GM21528 (cell line): ENCODE measurements around the gene PRRC2C.
"Not testable (repeated sequence)": the region's sequence is repeated elsewhere in the genome, so short reads cannot be mapped to it uniquely, and the experiment has no call there.

Source experiments
- ATAC-seq: cut with Tn5 transposase; IDR thresholded peaks from one replicate; pipeline ENCODE4 v1.9.1; 2021; ENCODE audit warnings: mild to moderate bottlenecking, moderate library complexity; ENCODE audit not compliant: unreplicated experiment, low FRiP score

PRRC2C gene

DNA sequence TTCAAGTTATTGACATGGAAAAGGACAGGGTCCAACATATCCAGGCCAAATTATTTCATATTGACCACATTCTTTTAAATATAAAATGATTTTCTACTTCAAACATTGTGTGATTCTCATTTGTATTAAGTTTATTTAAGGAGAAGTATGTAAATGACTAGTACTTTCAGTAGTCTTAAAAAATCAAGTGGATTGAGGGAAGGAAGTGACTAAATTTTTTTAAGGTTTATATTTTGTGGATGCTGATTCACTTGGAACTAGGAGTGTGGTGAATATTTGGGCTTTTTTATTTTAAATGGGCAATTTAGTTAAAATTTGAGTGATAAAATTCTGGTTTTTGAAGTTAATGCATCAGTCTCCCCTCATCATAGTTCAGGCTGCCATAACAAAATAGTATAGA is 10.1 kb downstream of the PRRC2C start:
- ATAC-seq = no peak

DNA sequence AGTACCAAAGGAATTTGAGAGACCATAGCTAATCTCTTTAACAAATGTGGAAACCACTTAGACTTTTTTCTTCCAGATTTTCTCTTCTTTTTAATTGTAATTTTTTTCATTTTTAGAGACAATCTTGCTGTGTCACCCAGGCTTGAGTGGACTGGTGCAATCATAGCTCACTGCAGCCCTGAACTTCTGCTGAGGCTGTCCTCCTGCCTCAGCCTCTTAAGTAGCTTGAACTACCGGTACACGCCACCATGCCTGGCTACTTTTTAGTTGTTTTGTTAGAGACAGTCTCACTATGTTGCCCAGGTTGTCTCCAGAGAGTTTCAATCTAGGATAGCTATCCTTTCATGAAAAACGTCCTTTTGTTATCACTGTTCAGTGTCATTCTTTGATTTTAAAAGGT is 15.0 kb downstream of the PRRC2C start:
- ATAC-seq = no peak

DNA sequence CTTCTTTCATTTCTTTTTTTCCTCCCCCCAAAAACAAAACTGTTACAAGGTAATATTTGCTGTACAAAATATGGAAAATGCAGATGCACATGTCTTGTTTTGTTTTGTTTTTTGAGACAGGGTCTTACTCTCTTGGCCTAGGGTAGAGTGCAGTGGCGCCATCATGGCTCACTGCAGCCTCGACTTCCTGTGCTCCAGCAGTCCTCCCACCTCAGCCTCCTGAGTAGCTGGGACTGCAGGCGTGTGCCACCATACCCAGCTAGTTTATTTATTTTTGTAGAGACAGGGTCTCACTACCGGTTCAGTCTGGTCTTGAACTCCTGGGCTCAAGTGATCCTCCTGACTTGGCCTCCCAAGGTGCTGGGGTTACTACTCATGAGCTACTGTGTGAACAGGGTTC is 15.5 kb downstream of the PRRC2C start:
- no peak for ATAC-seq

GRCh38 chr1:171501305-171502024 is 16.1 kb downstream of the PRRC2C start:
- no peak for ATAC-seq

GRCh38 chr1:171506525-171507304 is 21.4 kb downstream of the PRRC2C start:
- no peak for ATAC-seq

- ATAC-seq = no peak
Observed at GRCh38 chr1:171507435-171507834, 22.1 kb downstream of the PRRC2C start.

GRCh38 chr1:171509191-171509590 is 23.9 kb downstream of the PRRC2C start:
- no peak for ATAC-seq

- ATAC-seq = no peak
Observed at GRCh38 chr1:171513743-171514142, 28.4 kb downstream of the PRRC2C start.

DNA sequence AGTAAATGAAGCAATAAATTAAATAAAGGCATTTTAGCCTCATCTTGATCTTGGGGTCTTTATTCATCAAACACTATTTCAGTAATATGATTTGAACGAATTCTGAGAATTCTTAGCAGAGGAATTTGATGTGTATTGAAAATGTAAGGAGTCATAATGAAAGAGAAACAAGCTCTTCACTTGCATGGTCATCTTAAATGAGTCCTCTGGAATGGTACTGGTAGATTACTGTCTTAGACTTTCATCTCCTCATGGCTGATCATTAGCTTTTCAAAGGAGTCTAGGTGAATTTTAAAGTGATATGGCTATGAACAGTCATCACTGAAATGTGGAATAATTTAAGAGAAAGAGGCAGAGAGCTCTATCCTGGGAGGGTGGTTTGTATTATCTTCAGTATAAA is 30.0 kb downstream of the PRRC2C start:
- ATAC-seq = no peak

DNA sequence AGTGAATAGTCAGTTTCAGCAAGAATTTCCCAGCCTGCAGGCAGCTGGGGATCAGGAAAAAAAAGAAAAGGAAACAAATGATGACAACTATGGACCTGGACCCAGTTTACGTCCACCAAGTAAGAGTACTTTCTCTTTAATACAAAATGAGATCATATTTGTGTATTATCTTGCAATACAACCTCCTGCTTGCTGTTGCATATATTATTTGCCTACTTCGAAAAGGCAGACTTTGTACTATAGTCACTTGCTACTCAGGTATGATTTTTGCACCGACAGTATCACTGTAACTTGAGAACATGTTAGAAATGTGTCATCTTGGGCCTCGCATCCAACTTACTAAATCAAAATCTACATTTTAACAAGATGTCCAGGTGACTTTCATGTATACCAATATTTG is 30.4 kb downstream of the PRRC2C start:
- no peak for ATAC-seq

DNA sequence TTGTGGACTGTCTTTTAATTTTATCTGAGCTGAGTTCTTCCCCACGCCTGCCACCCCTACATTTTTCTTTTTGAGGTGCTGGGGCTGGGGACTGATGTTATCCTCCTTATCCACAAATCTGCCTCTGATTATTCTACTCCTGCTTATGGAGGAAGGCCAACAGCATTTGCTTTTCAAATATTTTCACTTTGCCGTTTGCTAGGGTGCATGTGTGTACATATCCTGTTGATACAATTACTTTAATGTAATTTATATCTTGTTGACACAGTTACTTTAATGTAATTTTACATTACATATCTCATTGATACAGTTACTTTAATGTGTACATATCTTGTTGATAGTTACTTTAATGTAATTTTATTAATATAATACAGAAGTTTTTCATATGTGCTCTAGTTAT is 36.2 kb downstream of the PRRC2C start:
- ATAC-seq = no peak

DNA sequence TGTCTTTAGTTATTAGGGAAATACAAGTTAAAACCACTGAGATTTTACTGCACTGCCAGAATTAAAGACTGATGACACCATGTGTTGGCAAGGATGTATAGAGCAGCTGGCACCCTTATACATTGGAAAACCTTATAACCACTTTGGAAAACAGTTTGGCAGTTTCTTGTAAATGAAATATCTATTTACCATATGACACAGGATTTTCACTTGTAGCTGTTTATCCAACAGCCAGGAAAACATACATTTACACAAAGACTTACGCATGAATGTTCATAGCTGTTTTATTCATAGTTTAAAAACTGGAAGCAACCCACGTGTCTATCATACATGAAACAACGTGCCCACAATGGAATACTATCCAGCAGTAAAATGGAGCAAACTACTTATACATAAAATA is 45.3 kb downstream of the PRRC2C start:
- ATAC-seq = no peak

GRCh38 chr1:171532520-171532919 is 47.2 kb downstream of the PRRC2C start:
- ATAC-seq = no peak

DNA sequence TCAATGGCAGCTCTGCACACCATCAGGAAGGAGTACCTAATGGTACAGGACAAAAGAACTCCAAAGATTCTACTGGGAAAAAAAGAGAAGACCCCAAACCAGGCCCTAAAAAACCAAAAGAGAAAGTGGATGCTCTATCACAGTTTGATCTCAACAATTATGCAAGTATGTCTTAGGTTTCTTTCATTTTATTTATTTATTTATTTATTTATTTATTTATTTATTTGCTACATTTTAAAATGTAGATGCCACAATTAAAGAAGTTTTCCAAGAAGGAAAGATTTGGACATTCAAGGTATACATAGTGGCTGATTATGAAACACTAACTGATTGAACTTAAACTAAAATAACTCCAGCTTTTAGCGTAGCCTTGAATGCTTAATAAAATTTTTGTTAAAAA is 60.2 kb downstream of the PRRC2C start:
- ATAC-seq = no peak

DNA sequence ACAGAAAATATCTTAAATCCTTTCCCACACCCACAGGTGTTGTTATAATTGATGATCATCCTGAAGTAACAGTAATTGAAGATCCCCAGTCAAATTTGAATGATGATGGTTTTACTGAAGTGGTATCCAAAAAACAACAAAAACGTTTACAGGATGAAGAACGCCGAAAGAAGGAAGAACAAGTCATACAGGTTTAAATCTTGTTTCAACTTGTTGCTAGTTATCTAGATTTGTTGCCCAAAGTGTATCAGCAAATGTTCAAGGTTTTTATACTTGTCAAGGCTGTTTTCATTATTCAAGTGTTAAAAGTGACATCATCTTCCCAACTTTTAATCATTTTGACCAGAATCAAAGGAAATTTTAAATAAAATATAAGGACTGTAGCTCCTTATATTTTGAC is 64.7 kb downstream of the PRRC2C start:
- ATAC-seq = no peak

GRCh38 chr1:171550598-171551100 is 65.3 kb downstream of the PRRC2C start:
- not testable (repeated sequence) for ATAC-seq

DNA sequence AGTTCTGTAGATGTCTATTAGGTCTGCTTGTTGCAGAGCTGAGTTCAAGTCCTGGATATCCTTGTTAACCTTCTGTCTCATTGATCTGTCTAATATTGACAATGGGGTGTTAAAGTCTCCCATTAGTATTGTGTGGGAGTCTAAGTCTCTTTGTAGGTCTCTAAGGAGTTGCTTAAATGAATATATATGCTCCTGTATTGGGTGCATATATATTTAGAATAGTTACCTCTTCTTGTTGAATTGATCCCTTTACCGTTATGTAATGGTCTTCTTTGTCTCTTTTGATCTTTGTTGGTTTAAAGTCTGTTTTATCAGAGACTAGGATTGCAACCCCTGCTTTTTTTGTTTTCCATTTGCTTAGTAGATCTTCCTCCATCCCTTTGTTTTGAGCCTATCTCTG is 68.6 kb downstream of the PRRC2C start:
- ATAC-seq = not testable (repeated sequence)

- ATAC-seq = no peak
Observed at GRCh38 chr1:171563675-171564074, 78.3 kb downstream of the PRRC2C start.

- no peak for ATAC-seq
Observed at GRCh38 chr1:171566467-171566866, 81.1 kb downstream of the PRRC2C start.

- no peak for ATAC-seq
Observed at GRCh38 chr1:171570295-171570694, 85.0 kb downstream of the PRRC2C start.

GRCh38 chr1:171576144-171576543 is 90.8 kb downstream of the PRRC2C start:
- ATAC-seq = no peak

GRCh38 chr1:171581226-171581625 is 95.9 kb downstream of the PRRC2C start:
- no peak for ATAC-seq
